HG03066 (cell line): Measurements from ENCODE around the gene KCNG4.
"Not testable (repeated sequence)": the region's sequence is repeated elsewhere in the genome, so short reads cannot be mapped to it uniquely, and the experiment has no call there.

ENCODE experiments used
- ATAC-seq: cut with Tn5 transposase; IDR thresholded peaks from one replicate; pipeline ENCODE4 v1.9.1; 2021; ENCODE audit warnings: low read depth; ENCODE audit not compliant: unreplicated experiment

Gene KCNG4

GRCh38 chr16:84212631-84213030 lies 27.2 kb downstream of the KCNG4 start:
- ATAC-seq = no peak

- ATAC-seq = no peak
Observed at GRCh38 chr16:84212154-84212553, 27.7 kb downstream of the KCNG4 start.

DNA sequence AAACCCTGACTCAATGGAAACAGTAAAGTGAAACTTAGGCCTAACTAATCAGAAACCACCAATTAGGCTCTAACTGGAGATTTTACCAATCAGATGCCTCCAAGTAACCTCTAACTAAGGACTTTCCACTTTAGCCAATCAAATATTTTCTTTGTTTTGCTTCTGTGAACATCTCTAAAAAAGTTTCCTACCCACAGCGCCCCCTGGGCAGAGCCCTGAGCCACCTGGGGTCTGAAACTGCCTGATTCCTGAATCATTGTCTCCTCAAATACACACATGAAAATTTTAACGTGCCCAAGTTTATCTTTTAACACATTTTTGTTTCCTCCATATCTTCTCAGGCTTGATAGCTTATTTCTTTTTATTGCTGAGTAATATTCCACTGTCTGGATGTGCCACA lies 29.8 kb downstream of the KCNG4 start:
- no peak for ATAC-seq

GRCh38 chr16:84207879-84208278 lies 31.9 kb downstream of the KCNG4 start:
- ATAC-seq = no peak

- ATAC-seq = no peak
Observed at GRCh38 chr16:84207251-84207650, 32.6 kb downstream of the KCNG4 start.

DNA sequence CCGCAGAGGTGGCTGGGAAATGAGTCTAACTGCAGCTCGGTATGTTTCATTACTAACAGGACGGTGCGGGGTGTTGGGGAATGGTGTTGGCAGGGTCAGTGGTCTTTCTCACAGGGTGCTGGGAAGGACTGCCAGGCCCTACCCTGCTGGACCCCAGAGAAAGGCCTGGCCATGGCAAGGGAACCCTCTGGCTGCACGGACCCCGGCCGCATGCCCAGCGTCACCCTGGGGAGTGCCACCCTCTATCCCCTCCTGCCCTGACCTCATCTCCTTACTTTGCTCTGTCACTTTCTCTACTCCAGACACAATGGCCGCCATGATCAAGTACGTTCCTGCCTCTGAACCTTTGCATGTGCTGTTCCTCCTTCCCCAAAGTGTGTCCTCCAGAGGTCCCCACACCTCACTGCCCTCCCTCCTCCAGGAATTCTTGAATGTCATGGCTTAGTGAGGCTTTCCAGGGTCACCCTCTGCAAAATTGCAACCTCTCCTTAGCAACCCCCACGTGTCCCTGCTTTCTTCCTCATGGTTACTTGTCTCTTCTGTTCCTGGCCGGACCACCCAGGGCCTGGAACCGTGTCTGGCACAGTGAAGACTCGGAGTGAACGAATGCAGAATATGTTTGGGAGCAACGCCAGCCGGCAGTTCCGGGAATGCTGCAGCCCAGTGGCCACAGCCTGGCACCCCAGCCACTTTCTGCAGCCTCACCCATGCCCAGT lies 33.7 kb downstream of the KCNG4 start:
- no peak for ATAC-seq

- ATAC-seq = not testable (repeated sequence)
Observed at GRCh38 chr16:84205123-84205522, 34.7 kb downstream of the KCNG4 start.

GRCh38 chr16:84204551-84204950 lies 35.3 kb downstream of the KCNG4 start:
- ATAC-seq = not testable (repeated sequence)

- no peak for ATAC-seq
Observed at GRCh38 chr16:84199861-84200260, 40.0 kb downstream of the KCNG4 start.

GRCh38 chr16:84199097-84199496 lies 40.7 kb downstream of the KCNG4 start:
- ATAC-seq = no peak

- ATAC-seq = no peak
Observed at GRCh38 chr16:84198401-84198800, 41.4 kb downstream of the KCNG4 start.

- no peak for ATAC-seq
Observed at GRCh38 chr16:84197466-84198128, 42.2 kb downstream of the KCNG4 start.

DNA sequence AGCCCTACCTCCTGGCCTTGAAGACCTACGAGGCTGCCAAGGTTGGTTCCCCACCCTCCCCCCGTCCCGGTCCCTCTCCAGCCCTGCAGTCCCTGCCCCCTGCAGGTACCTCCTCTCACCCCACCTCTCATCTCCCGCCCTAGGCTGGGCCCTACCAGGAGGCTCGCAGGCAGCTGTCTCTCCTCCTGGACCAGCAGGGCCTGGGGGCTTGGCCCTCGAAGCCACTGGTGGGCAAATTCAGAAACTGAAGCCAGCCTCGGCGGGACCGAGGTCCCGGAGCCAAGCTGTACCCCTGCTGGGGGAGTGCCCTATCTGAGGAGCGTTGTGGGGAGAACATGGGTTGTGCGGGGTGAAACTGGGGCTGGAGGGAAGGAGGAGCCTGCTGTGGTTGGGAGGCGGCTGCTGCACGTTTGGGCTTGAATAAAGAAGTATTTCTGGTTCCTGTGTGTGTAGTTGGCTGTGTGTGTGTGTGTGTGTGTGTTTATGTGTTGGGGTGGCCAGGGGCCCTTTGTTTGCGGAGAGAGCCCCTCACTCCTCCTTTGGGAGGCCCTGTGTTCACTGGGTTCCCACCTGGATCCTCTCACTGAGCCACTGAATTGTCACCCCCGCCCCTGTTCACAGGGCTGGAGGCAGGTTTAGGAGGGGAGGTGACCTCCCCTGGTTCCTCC lies 43.0 kb downstream of the KCNG4 start:
- ATAC-seq = no peak

- ATAC-seq = no peak
Observed at GRCh38 chr16:84196101-84196500, 43.7 kb downstream of the KCNG4 start.

DNA sequence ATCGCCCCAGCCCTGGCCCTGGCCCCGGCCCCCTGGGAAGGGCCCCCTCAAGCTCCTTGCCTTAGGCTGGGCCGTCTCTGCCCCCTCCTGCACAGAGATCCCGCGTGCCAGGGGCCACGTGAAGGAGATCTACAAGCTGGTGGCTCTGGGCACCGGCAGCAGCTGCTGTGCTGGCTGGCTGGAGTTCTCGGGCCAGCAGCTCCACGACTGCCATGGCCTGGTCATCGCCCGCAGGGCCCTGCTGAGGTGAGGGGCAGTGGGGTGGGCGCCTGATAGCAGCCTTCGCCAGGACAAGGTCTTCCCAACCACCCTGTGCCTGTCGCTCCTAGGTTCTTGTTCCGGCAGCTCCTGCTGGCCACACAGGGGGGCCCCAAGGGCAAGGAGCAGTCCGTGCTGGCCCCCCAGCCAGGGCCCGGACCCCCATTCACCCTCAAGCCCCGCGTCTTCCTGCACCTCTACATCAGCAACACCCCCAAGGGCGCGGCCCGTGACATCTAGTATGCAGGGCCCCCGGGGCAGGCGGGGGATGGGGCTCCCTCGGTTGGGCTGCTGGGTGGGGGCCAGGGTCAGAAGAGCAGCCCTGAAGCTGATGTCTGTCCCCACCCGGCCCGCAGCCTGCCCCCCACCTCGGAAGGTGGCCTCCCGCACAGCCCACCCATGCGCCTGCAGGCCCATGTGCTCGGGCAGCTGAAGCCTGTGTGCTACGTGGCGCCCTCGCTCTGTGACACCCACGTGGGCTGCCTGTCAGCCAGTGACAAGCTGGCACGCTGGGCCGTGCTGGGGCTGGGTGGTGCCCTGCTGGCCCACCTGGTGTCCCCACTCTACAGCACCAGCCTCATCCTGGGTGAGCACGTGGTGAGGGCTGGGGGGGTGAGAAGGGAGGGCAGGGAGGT lies 44.4 kb downstream of the KCNG4 start:
- no peak for ATAC-seq

DNA sequence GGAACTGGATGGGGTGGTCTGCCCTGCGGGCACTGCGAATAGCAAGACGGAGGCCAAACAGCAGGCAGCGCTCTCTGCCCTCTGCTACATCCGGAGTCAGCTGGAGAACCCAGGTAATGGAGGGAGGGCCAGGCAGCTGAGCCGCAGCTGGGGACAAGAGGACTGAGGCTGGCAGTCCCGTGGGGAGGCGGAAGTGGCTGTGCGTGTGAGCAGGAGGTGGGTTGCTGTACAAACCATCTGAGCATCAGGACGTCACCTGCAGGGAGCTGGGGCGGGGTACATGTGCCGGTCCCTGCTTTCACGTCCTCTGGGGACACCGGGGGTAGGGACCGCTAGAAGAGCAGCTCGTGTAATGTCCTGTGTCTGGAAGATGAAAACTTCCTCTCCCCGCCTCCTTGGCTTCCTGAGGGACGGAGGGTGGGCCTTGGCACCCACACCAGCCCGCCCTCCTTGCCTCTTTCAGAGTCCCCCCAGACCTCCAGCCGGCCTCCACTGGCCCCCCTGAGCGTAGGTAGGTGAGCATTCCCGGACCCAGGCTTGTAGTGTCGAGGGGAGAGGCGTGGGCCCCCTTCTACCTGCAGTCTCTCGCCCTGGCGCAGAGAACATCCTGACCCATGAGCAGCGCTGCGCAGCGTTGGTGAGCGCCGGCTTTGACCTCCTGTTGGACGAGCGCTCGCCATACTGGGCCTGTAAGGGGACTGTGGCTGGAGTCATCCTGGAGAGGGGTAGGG lies 45.2 kb downstream of the KCNG4 start:
- no peak for ATAC-seq

- no peak for ATAC-seq
Observed at GRCh38 chr16:84194018-84194417, 45.8 kb downstream of the KCNG4 start.

DNA sequence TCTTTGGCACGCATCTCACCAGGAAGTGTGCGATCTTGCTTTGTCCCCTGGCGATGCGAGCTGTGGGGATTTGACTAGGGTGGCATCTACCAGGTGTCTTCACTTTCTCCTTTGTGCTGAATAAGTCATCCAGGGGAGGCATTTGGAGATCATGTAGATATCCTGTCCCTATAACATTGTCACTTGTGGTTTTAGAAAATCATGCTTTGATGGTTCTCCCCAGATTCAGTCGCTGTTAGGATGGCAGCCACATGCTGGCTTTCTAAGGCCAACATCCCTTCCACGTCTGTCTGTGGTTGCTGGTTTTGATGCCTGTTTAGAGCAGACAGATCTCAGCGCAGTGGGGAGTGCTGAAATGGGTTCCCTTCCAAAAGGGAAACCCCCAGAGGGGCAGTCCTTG lies 46.3 kb downstream of the KCNG4 start:
- no peak for ATAC-seq

GRCh38 chr16:84191466-84191865 lies 48.3 kb downstream of the KCNG4 start:
- no peak for ATAC-seq

GRCh38 chr16:84190731-84191388 lies 49.0 kb downstream of the KCNG4 start, which contains the start of gene ADAD2:
Gene ADAD2, plus strand, starts transcription at chr16:84191157. Its CDS starts 74 bp downstream, at chr16:84191231.
- no peak for ATAC-seq
